Upper lobe of left lung (tissue), 6 donors: ENCODE measurements around the gene GASK1B. TPM values are rescaled to one million over a fixed set of nuclear protein-coding genes. Genes with fewer than 3 reads are reported as not detected.

ENCODE experiments used
- ATAC-seq, 2 donors: fragments of 200-7000 bp; cut with Tn5 transposase; one replicate each; pipeline ENCODE4 v1.9.1; 2022; ENCODE audit warnings: mild to moderate bottlenecking in 2 of 2, moderate library complexity in 2 of 2; ENCODE audit not compliant: low FRiP score in 2 of 2
- DNase-seq, 2 donors: peaks; one replicate each; pipeline ENCODE4 v3.0.0-alpha.2; 2019 to 2020
- H3K27ac ChIP-seq, 4 donors: fragments of 200-600 bp; sonication (generic); one replicate each; pipeline ENCODE4 v1.5.1; 2016 to 2019
- H3K27me3 ChIP-seq, 4 donors: fragments of 200-600 bp; sonication (generic); one replicate each; pipeline ENCODE4 v1.5.1; 2017 to 2019
- H3K36me3 ChIP-seq, 4 donors: fragments of 200-600 bp; sonication (generic); one replicate each; pipeline ENCODE4 v1.5.1; 2016 to 2019
- H3K4me1 ChIP-seq, 4 donors: fragments of 200-600 bp; sonication (generic); one replicate each; pipeline ENCODE4 v1.5.1; 2018 to 2019
- H3K4me3 ChIP-seq, 4 donors: fragments of 200-600 bp; sonication (generic); one replicate each; pipeline ENCODE4 v1.5.1; 2017 to 2019; ENCODE audit warnings: mild to moderate bottlenecking in 2 of 4, moderate library complexity in 1 of 4
- H3K9me3 ChIP-seq, 4 donors: fragments of 200-600 bp; sonication (generic); one replicate each; pipeline ENCODE4 v1.5.1; 2018 to 2019
- CTCF ChIP-seq, 6 experiments: fragments of 450-650 bp in 4 of 6; fragments of 200-600 bp in 2 of 6; sonication (generic) in 2 of 6; IDR thresholded peaks; one replicate each; pipeline ENCODE4 v1.5.1; 2016 to 2019; ENCODE audit warnings: antibody characterized with exemption in 6 of 6
- EP300 ChIP-seq, 4 donors: sonication (generic); formaldehyde crosslinking; IDR thresholded peaks; one replicate each; pipeline ENCODE4 v1.5.1; 2017; ENCODE audit warnings: antibody characterized with exemption in 4 of 4, control low read depth in 2 of 4
- POLR2A ChIP-seq, 4 donors: fragments of 450-650 bp; IDR thresholded peaks; one replicate each; pipeline ENCODE4 v1.5.1; 2016 to 2017; ENCODE audit warnings: antibody characterized with exemption in 4 of 4, mild to moderate bottlenecking in 2 of 4
- POLR2AphosphoS5 ChIP-seq, 2 donors: sonication (generic); formaldehyde crosslinking; IDR thresholded peaks; one replicate each; pipeline ENCODE4 v1.5.1; 2017; ENCODE audit warnings: antibody characterized with exemption in 2 of 2
- WGBS, 2 donors: methylation state at CpG; one replicate each; pipeline ENCODE4 v1.1.5; 2017 to 2018; 5-methylcytosine and 5-hydroxymethylcytosine counted together
- total RNA-seq, 6 donors: library from RNA; depleted of rRNA in 4 of 6; stranded (reverse); fragments of >200 nt in 4 of 6; gene quantifications; one replicate each; pipeline versions ENCODE4 v1.1.0 to v1.2.1, GENCODE V29; 2016 to 2021
- donor health status: DM: no; HTN: no; CAD: no; lungs with moderate emphysema.
- donor health status: DM: no; HTN: yes; CAD: no; lungs with severe emphysema.

The GASK1B gene
- 10 to 100 TPM; 12.6 to 35.8 (median 27.1) TPM for total RNA-seq

GRCh38 chr4:158172261-158173258, at the start of gene GASK1B:
Gene GASK1B, minus strand, starts transcription at chr4:158173025. Its CDS starts 1,650 bp downstream, at chr4:158171375.
- DNase-seq: peak in 1 of 2 donors; percentile 32
- H3K36me3 ChIP-seq: no peaks in the 10 kb centered on the region
- peaks cover 9 to 41% (median 24%) of the 10 kb centered on the region in 4 donors for H3K4me1 ChIP-seq
- TF ChIP-seq CTCF (IDR thresholded peaks at IDR 0.05) (peak in 5 of 6 experiments; percentile 30 to 55 (median 40)), EP300 (IDR thresholded peaks at IDR 0.05) (no peak), POLR2A (IDR thresholded peaks at IDR 0.05) (peak in 1 of 4 donors; percentile 34), POLR2AphosphoS5 (IDR thresholded peaks at IDR 0.05) (no peak)
- no peaks in the 10 kb centered on the region for H3K27me3 ChIP-seq
- peak in 1 of 2 donors; percentile 54 for ATAC-seq
- no peaks in the 10 kb centered on the region for H3K9me3 ChIP-seq
- peak within 1 kb of the TSS in 3 of 4 donors; percentile 36 to 68 (median 56) for H3K27ac ChIP-seq
- 8 to 12% methylated on average over 12 of the region's 12 CpGs for WGBS, 2 donors
- peak within 1 kb of the TSS in 3 of 4 donors; percentile 25 to 49 (median 40) for H3K4me3 ChIP-seq

GRCh38 chr4:158219623-158220022, 46.8 kb upstream of the GASK1B start:
- no peak overlapping the region for H3K27ac ChIP-seq
- WGBS, 2 donors: 85 to 89% methylated on average over 1 of the region's 1 CpG
- ATAC-seq: no peak
- no peaks in the 10 kb centered on the region for H3K9me3 ChIP-seq
- H3K36me3 ChIP-seq: no peaks in the 10 kb centered on the region
- DNase-seq: no peak
- no peak for TF ChIP-seq POLR2AphosphoS5 (IDR thresholded peaks at IDR 0.05)
- no peak for TF ChIP-seq CTCF (IDR thresholded peaks at IDR 0.05)
- no peak for TF ChIP-seq POLR2A (IDR thresholded peaks at IDR 0.05)
- TF ChIP-seq EP300 (IDR thresholded peaks at IDR 0.05): no peak
- no peak overlapping the region for H3K4me3 ChIP-seq
- no peaks in the 10 kb centered on the region for H3K27me3 ChIP-seq
- no peaks in the 10 kb centered on the region for H3K4me1 ChIP-seq

- 81 to 90% methylated on average over 5 of the region's 5 CpGs for WGBS, 2 donors
- Histone ChIP-seq H3K27me3 (no peaks in the 10 kb centered on the region), H3K36me3 (no peaks in the 10 kb centered on the region), H3K4me1 (no peaks in the 10 kb centered on the region), H3K9me3 (no peaks in the 10 kb centered on the region), H3K4me3 (no peak overlapping the region), H3K27ac (no peak overlapping the region)
- DNase-seq (no peak), ATAC-seq (no peak)
- TF ChIP-seq EP300 (IDR thresholded peaks at IDR 0.05) (no peak), CTCF (IDR thresholded peaks at IDR 0.05) (no peak), POLR2A (IDR thresholded peaks at IDR 0.05) (no peak), POLR2AphosphoS5 (IDR thresholded peaks at IDR 0.05) (no peak)
These were observed 44.9 kb upstream of the GASK1B start for GRCh38 chr4:158217763-158218162.

GRCh38 chr4:158214856-158215255, 42.0 kb upstream of the GASK1B start:
- ATAC-seq (no peak), DNase-seq (no peak)
- WGBS, 2 donors: 76 to 89% methylated on average over 1 of the region's 1 CpG
- Histone ChIP-seq H3K9me3 (no peaks in the 10 kb centered on the region), H3K27ac (no peak overlapping the region), H3K4me1 (peaks cover 5 to 10% (median 8%) of the 10 kb centered on the region in 4 donors), H3K4me3 (no peak overlapping the region), H3K27me3 (no peaks in the 10 kb centered on the region), H3K36me3 (no peaks in the 10 kb centered on the region)
- TF ChIP-seq CTCF (IDR thresholded peaks at IDR 0.05) (no peak), POLR2AphosphoS5 (IDR thresholded peaks at IDR 0.05) (no peak), EP300 (IDR thresholded peaks at IDR 0.05) (no peak), POLR2A (IDR thresholded peaks at IDR 0.05) (no peak)
